SU-DHL-6 (cell line): ENCODE measurements around the gene RNF130.

Experiments used
- H2AFZ ChIP-seq: fragments of 200-600 bp; sonication (generic); 2 replicates; pipeline ENCODE4 v1.6.1; 2014; ENCODE audit warnings: low read depth, mild to moderate bottlenecking, moderate library complexity, mixed read lengths, antibody characterized with exemption, low read length; ENCODE audit not compliant: severe bottlenecking
- H3F3A ChIP-seq: fragments of 200-600 bp; shearing (Covaris generic); 2 replicates; pipeline ENCODE4 v1.6.0; 2016; ENCODE audit warnings: antibody characterized with exemption, mild to moderate bottlenecking; ENCODE audit not compliant: insufficient read depth
- H3K27ac ChIP-seq: fragments of 200-600 bp; sonication (generic); 2 replicates; pipeline ENCODE4 v1.5.1; 2016; ENCODE audit warnings: low read depth, mild to moderate bottlenecking, low read length, moderate library complexity, mixed read lengths
- H3K27me3 ChIP-seq: fragments of 200-600 bp; sonication (generic), shearing (Covaris generic); 2 replicates; pipeline ENCODE4 v1.6.0; 2014; ENCODE audit warnings: mild to moderate bottlenecking, low read length
- H3K36me3 ChIP-seq: fragments of 200-600 bp; sonication (generic); 2 replicates; pipeline ENCODE4 v1.6.1; 2014; ENCODE audit warnings: mild to moderate bottlenecking, low read length, mixed read lengths
- H3K4me2 ChIP-seq: fragments of 300-600, 200-600 bp; shearing (Covaris generic), sonication (generic); 2 replicates; pipeline ENCODE4 v1.6.0; 2014; ENCODE audit warnings: low read length, low read depth, mild to moderate bottlenecking; ENCODE audit not compliant: poor library complexity, severe bottlenecking
- H3K4me3 ChIP-seq: fragments of 200-600 bp; sonication (generic); 2 replicates; pipeline ENCODE4 v1.5.1; 2014; ENCODE audit warnings: antibody characterized with exemption, low read length, mild to moderate bottlenecking, mixed read lengths; ENCODE audit not compliant: insufficient read depth, poor library complexity, severe bottlenecking
- H3K79me2 ChIP-seq: fragments of 200-600 bp; sonication (generic); 2 replicates; pipeline ENCODE4 v1.6.1; 2014; ENCODE audit warnings: mild to moderate bottlenecking, low read length, moderate library complexity; ENCODE audit not compliant: insufficient read depth
- H3K9ac ChIP-seq: fragments of 200-600 bp; sonication (generic); 2 replicates; pipeline ENCODE4 v1.7.0; 2014; ENCODE audit warnings: mild to moderate bottlenecking, low read length
- H3K9me2 ChIP-seq: fragments of 200-600 bp; sonication (generic); replicated peaks from 2 replicates; pipeline ENCODE4 v1.6.1; 2014; ENCODE audit warnings: low read length; ENCODE audit not compliant: insufficient read depth
- H3K9me3 ChIP-seq: fragments of 200-600 bp; sonication (generic); 2 replicates; pipeline ENCODE4 v1.6.1; 2014; ENCODE audit warnings: low read length, mixed read lengths; ENCODE audit not compliant: insufficient read depth
- H4K20me1 ChIP-seq: fragments of 200-600 bp; sonication (generic); 2 replicates; pipeline ENCODE4 v1.6.1; 2014; ENCODE audit warnings: low read depth, mild to moderate bottlenecking, antibody characterized with exemption, low read length, moderate library complexity, mixed read lengths
- CTCF ChIP-seq: fragments of 200-600 bp; sonication (generic); IDR thresholded peaks from one replicate; pipeline ENCODE4 v1.5.1; 2017; ENCODE audit warnings: antibody characterized with exemption, mild to moderate bottlenecking, low read length, moderate library complexity; ENCODE audit not compliant: insufficient read depth, poor library complexity, severe bottlenecking
- EZH2phosphoT487 ChIP-seq: fragments of 200-600 bp; sonication (generic), shearing (Covaris generic); conservative IDR thresholded peaks from 2 replicates; pipeline ENCODE4 v1.6.1; 2018; ENCODE audit warnings: mild to moderate bottlenecking, antibody characterized with exemption, low read length, moderate library complexity, mixed read lengths

Gene RNF130

GRCh38 chr5:180001742-180002141 is 69.8 kb downstream of the RNF130 start:
- Histone ChIP-seq H4K20me1 (no peaks in the 10 kb centered on the region), H3K9me2 (no peaks in the 10 kb centered on the region), H3K36me3 (no peaks in the 10 kb centered on the region), H3K4me2 (no peak overlapping the region), H3K27me3 (no peaks in the 10 kb centered on the region), H3K27ac (no peak overlapping the region), H3K79me2 (no peaks in the 10 kb centered on the region), H3F3A (no peaks in the 10 kb centered on the region), H2AFZ (no peak overlapping the region), H3K4me3 (no peak overlapping the region), H3K9ac (no peak overlapping the region), H3K9me3 (no peaks in the 10 kb centered on the region)
- TF ChIP-seq CTCF (no peak), EZH2phosphoT487 (no peak)

- no peak overlapping the region for H3K27ac ChIP-seq
- no peak overlapping the region for H3K4me2 ChIP-seq
- no peaks in the 10 kb centered on the region for H3K27me3 ChIP-seq
- H3K9me2 ChIP-seq, result no peaks in the 10 kb centered on the region
- no peak overlapping the region for H3K9ac ChIP-seq
- TF ChIP-seq CTCF (no peak), EZH2phosphoT487 (no peak)
- no peak overlapping the region for H3K4me3 ChIP-seq
- no peaks in the 10 kb centered on the region for H3F3A ChIP-seq
- no peaks in the 10 kb centered on the region for H3K36me3 ChIP-seq
- H3K9me3 ChIP-seq, result no peaks in the 10 kb centered on the region
- no peak overlapping the region for H2AFZ ChIP-seq
- no peaks in the 10 kb centered on the region for H4K20me1 ChIP-seq
- H3K79me2 ChIP-seq, result no peaks in the 10 kb centered on the region
Measured at GRCh38 chr5:180001136-180001535, 70.4 kb downstream of the RNF130 start.

- no peak overlapping the region for H3K4me2 ChIP-seq
- H2AFZ ChIP-seq, result no peak overlapping the region
- no peaks in the 10 kb centered on the region for H3K79me2 ChIP-seq
- no peaks in the 10 kb centered on the region for H3F3A ChIP-seq
- H3K27ac ChIP-seq, result no peak overlapping the region
- no peaks in the 10 kb centered on the region for H3K9me2 ChIP-seq
- no peaks in the 10 kb centered on the region for H4K20me1 ChIP-seq
- H3K27me3 ChIP-seq, result no peaks in the 10 kb centered on the region
- no peak overlapping the region for H3K4me3 ChIP-seq
- TF ChIP-seq EZH2phosphoT487 (no peak), CTCF (no peak)
- no peaks in the 10 kb centered on the region for H3K36me3 ChIP-seq
- H3K9ac ChIP-seq, result no peak overlapping the region
- no peaks in the 10 kb centered on the region for H3K9me3 ChIP-seq
Measured at GRCh38 chr5:179998485-179998884, 73.1 kb downstream of the RNF130 start.
